KOPT-K1 (cell line): Measurements from ENCODE around the gene ENDOU.
"Not testable (repeated sequence)": the region's sequence is repeated elsewhere in the genome, so short reads cannot be mapped to it uniquely, and the experiment has no call there.

ENCODE experiments used
- H3K27ac ChIP-seq: fragments of 200-600 bp; sonication (generic); 2 replicates; pipeline ENCODE4 v1.5.1; 2016; ENCODE audit warnings: antibody characterized with exemption, mild to moderate bottlenecking, low read depth, low read length; ENCODE audit not compliant: poor library complexity, severe bottlenecking
- H3K36me3 ChIP-seq: fragments of 200-600 bp; sonication (generic); 2 replicates; pipeline ENCODE4 v1.5.1; 2017; ENCODE audit warnings: antibody characterized with exemption, mild to moderate bottlenecking, low read length, moderate library complexity; ENCODE audit not compliant: insufficient read depth
- H3K9me3 ChIP-seq: fragments of 200-600 bp; sonication (generic); 2 replicates; pipeline ENCODE4 v1.5.1; 2017; ENCODE audit warnings: antibody characterized with exemption, low read length, mild to moderate bottlenecking; ENCODE audit not compliant: insufficient read depth, poor library complexity, severe bottlenecking

Gene ENDOU

DNA sequence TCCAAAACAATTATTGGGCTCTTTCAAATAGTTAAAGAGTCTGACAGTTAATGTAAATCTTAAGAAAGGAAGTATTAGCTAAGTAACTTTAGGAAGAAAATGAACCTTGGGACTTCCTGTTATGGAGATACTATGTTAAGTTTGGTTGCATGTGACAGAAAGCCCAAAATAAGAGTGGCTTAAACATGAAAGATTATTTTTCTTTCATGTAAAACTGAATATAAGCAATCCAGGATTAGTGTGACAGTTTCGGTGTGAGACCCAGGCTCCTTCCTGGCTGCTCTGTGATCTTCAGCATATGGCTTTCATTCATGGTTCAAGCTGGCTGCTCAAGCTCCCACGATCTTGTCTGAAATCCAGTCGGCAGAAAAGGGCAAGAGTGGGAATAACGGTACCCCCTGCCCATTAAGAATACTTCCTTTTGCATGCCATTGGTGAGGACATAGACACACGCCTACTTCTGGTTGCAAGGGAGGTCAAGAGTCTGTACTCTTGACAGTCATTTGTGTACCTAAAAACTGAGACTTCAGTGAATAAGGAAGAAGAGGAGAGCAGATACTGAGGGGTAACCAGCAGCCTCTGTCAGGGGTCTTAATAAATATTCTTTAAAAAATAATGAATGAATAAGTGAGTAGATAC, 17.3 kb downstream of the ENDOU start:
- Histone ChIP-seq H3K36me3 (no peaks in the 10 kb centered on the region), H3K27ac (peak overlapping the region; percentile 47), H3K9me3 (no peaks in the 10 kb centered on the region)

DNA sequence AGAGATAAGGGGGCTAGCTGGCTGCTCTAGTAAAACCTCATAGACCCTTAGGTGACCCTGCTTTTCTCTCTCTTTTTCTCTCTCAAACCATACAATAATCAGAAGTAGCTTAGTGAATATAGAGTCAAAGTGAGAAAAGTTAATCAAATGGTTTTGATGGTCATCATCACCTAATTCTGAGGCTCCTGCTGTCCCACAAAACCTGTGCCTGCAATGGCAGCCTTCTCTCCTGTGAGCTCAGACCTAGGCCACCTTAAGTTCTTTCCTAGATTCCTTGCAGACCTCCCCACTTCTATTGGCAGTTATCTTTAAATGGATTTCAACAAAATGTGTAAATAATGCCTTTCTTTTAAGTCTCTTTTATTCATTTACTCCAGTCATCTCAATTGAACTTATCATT, 17.9 kb downstream of the ENDOU start:
- Histone ChIP-seq H3K9me3 (no peaks in the 10 kb centered on the region), H3K27ac (peak overlapping the region; percentile 47), H3K36me3 (no peaks in the 10 kb centered on the region)

DNA sequence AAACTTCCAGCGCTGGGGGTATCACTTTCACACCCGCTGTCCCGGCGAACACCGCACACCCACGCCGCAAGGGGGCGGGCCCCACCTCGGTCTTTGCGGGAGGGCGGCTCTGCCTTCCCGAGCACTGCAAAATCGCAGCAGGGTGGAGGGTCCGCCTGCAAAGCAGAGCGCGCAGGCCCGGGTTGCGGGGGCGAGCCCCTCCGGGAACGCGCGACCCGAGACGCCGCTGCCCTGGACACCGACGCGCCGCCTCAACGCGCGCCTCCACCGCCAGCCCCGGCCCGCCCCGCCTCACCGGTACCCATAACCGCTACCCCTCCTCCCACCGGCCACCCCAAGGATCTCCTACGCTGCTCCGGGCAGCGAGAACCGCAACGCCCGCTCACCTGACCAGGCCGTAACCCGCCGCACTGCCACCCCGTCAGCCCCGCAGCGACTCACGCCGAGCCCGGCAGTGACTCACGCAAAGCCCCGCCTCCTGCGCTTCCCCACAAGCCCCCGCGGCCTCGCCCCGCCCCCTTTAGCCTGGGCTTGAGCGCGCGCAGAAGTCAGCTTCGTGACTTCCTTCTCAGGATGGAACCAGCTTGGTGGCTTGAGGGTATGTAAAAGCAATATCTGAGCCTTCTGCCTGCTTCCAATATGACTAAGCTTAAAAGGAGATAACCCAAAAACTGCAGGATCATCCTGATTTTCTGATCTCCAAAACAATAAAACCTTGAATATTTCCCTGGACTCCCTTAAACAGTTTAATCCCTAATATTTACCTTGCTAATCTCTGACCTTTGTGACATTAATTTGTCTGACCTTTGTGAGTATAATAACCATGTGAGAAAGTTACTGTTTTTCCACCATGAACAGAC, 19.5 kb downstream of the ENDOU start, which contains the start of gene RPAP3:
Gene RPAP3 (minus strand): TSS at position 465 of the 860 bp plus-strand sequence. CDS start 3,190 bp downstream, outside the sequence.
- no peaks in the 10 kb centered on the region for H3K9me3 ChIP-seq
- peaks cover 10% of the 10 kb centered on the region for H3K36me3 ChIP-seq
- peak within 1 kb of the TSS; percentile 73 for H3K27ac ChIP-seq

DNA sequence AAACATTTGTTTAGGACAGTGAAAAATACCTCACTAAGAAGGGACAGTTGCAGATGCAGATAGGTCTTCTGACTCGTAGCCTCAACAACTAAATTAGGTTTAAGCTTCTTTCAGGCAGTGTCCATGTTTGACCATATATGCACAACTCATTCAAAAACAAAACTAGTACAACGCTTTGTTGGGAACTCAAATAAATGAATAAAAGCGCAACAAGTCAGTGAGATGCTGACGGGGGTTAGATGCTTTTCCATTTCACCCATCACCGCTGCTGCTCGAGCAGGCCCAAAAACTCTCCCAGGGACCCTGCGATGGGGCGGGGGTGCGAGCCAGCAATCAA, 20.1 kb downstream of the ENDOU start:
- Histone ChIP-seq H3K27ac (peak overlapping the region; percentile 73), H3K36me3 (peaks cover 16% of the 10 kb centered on the region), H3K9me3 (no peaks in the 10 kb centered on the region)

DNA sequence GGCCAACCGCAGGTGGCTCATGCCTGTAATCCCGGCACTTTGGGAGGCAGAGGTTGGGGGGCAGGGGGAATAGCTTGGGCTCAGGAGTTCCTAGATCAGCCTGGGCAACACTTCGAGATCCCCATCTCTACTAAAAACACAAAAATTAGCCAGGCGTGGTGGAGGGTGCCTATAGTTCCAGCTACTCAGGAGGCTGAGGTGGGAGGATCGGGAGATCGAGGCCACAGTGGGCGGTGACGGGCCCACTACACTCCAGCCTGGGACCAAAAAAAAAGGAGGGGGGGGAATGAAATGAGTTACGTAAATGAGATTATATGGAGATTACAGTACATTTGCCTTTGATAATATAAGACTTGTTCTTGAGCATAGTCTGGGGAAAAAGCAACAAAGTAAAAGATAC, 20.6 kb downstream of the ENDOU start:
- H3K27ac ChIP-seq = peak overlapping the region; percentile 73
- no peaks in the 10 kb centered on the region for H3K9me3 ChIP-seq

DNA sequence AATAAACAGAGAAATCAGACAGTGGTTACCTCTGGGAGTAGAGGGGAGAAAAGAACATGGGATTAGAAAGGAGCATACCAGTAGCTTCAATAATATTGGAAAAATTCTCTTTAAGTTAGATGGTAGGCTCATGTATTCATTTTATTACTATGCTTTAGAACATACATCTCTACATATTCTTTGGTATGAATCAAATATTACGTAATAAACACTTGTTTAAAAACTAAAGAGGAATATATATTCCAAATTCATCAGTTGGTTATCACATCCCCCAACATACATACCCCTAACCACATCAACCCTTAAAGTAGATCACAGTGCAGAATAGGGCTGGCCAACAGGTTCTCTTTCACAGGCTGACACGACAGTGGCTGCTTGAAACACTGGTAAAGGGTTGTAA, 25.0 kb downstream of the ENDOU start:
- Histone ChIP-seq H3K36me3 (peaks cover 54% of the 10 kb centered on the region), H3K9me3 (no peaks in the 10 kb centered on the region), H3K27ac (no peak overlapping the region)

More for the DNA sequence above, 20.6 kb downstream of the ENDOU start:
- peaks cover 21% of the 10 kb centered on the region for H3K36me3 ChIP-seq

DNA sequence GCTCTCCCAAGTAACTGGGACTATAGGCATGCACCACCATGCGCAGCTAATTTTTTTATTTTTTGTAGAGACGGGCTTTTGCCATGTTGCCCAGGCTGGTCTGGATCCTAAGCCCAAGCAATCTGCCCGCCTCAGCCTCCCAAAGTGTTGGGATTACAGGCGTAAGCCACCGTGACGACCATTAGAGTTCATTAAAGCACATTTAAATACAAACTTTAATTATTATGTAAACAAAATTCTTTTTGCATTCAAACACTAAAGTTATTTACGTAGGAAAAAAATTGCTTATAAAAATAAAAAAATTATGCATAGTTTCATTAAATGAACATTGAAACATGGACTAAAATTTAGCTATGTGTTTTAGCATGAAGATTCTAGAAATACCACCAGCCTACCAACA, 26.7 kb downstream of the ENDOU start:
- H3K9me3 ChIP-seq = no peaks in the 10 kb centered on the region
- peaks cover 69% of the 10 kb centered on the region for H3K36me3 ChIP-seq
- H3K27ac ChIP-seq = no peak overlapping the region

DNA sequence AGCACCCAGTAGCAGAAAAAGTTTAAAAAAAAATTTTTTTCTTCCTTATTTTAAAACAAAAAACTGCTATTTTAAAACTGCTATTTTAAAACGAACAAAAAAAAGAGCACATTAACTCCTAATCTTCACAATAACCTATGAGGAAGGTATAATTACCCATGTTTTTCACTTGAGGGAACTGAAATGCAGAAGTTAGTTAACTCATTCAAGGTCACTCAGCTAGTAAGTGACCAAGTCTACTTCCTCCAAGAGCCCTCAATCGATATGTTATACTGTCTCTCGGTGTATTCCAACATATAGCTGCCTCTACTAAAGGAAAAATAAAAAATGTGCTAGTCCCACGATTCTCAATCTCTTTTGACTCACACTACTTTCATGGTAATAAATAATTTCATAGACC, 27.2 kb downstream of the ENDOU start:
- Histone ChIP-seq H3K36me3 (peaks cover 75% of the 10 kb centered on the region), H3K27ac (no peak overlapping the region), H3K9me3 (no peaks in the 10 kb centered on the region)

DNA sequence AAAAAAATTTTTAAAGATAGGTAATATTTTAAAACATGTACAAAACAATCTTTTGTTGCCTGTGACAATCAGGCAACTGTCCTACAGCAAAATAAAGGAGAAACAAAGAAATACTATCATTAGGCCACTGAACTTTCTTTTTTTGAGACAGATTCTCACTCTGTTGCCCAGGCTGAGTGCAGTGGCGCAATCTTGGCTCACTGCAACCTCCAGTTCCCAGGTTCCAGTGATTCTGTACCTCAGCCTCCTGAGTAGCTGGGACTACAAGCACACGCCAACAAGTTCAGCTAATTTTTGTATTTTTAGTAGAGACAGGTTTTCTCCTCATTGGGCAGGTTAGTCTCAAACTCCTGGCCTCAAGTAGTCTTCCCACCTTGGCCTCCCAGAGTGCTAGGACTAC, 36.1 kb downstream of the ENDOU start:
- Histone ChIP-seq H3K9me3 (no peaks in the 10 kb centered on the region), H3K27ac (no peak overlapping the region), H3K36me3 (peaks cover 88% of the 10 kb centered on the region)

DNA sequence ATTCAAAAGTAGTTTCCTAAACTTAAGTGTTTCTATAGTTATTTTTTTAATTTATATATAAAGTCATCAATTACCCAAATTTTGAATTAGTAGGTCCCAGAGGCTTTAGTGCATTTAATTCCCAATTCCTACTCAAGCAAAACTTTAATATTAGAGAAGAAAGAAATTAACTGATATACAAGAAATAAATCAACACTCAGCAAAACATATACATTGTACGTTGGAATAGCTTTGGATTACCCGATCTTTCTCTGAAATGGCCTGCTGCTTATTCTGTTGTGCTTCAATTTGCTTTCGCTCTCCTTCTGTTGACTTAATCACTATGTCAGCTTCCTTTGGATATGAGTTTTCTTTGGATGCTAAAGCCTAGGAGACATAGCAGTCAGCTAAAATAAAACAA, 37.7 kb downstream of the ENDOU start:
- no peaks in the 10 kb centered on the region for H3K9me3 ChIP-seq
- peaks cover 85% of the 10 kb centered on the region for H3K36me3 ChIP-seq

DNA sequence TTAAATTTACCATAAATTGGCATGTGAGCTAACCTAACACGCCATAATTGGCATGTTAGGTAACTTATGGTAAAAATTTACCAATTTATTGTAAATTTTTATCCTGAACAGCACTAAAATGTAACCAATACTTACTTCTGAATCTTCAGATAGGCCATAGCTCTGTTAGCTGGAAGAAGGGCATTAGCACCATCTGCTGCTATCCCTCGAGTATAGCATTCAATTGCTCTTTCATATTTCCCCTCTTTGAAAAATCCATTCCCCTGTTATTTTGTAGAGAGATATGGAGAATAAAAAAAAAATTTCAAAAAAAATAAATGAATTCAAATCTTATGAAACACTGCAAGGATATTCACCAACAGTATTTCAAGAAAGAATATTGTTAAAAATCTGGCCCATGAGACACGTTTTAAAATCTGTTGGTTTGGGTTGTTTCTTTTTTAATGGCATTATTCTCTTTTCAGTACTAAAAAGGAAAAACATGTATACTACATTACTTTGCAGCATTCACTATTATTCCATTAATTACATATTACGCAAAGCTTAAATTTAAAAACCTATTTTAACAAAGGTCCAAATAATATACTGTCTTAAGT, 38.5 kb downstream of the ENDOU start:
- no peak overlapping the region for H3K27ac ChIP-seq
- no peaks in the 10 kb centered on the region for H3K9me3 ChIP-seq
- H3K36me3 ChIP-seq = peaks cover 85% of the 10 kb centered on the region

More for the DNA sequence above, 37.7 kb downstream of the ENDOU start:
- H3K27ac ChIP-seq = no peak overlapping the region

DNA sequence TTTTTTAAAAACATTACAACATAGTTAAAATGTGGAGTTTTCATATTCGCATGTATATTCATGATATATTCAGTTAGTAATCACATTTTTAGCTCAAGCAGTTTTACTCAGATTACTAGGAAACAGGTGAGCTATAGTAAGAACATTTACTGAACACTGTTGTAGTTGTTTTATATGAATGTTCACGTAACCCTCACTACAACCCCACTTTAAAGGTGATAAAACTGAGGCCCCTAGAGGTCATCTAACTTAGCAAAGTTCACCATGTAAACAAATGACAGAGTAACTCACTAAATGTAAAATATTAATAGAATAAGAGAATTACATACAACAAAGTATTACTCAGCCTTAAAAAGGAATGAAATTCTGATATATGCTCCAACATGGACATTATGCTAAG, 45.5 kb downstream of the ENDOU start:
- no peak overlapping the region for H3K27ac ChIP-seq
- peaks cover 84% of the 10 kb centered on the region for H3K36me3 ChIP-seq
- no peaks in the 10 kb centered on the region for H3K9me3 ChIP-seq

DNA sequence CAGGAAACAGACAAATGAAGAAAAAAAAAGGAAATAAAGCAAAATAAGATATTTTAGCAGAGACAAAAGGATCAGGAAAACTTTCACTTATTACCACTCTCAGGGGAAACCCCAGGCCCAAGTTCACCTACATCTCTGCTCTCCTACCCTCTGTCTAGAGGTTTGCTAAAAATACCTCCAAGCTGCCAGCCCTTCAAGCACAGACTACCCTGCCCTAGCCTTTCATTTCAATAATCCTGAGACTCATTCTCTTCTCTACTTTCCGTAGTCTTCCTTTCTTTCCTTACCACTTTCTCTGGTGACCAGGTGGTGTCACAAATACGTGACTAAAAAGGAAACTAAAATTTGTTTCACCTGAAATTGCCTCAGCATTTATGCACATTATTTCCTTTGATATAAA, 53.2 kb downstream of the ENDOU start:
- Histone ChIP-seq H3K27ac (no peak overlapping the region), H3K36me3 (peaks cover 90% of the 10 kb centered on the region)

DNA sequence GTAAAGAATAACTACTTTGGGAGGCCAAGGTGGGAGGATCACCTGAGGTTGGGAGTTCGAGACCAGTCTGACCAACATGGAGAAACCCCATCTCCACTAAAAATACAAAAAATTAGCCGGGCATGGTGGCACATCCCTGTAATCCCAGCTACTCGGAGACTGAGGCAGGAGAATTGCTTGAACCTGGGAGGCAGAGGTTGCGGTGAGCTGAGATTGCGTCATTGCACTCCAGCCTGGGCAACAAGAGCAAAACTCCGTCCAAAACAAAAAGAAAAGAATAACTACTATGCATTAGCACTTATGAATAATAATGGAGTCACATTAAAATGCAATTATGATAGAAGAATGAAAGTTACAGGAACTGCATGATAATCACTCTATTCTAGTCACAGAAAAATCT, 57.4 kb downstream of the ENDOU start:
- not testable (repeated sequence) for H3K27ac ChIP-seq, H3K9me3 ChIP-seq
- peaks cover 97% of the 10 kb centered on the region for H3K36me3 ChIP-seq

More for the DNA sequence above, 53.2 kb downstream of the ENDOU start:
- H3K9me3 ChIP-seq = no peaks in the 10 kb centered on the region
